CD4-positive, alpha-beta memory T cell (primary cell): ENCODE data around the gene ARFGAP3. TPM values are rescaled to one million over a fixed set of nuclear protein-coding genes. Genes with fewer than 3 reads are reported as not detected.
"Not testable (repeated sequence)": the region's sequence is repeated elsewhere in the genome, so short reads cannot be mapped to it uniquely, and the experiment has no call there.

ENCODE experiments used
- CTCF ChIA-PET: fragments of 350-600 bp; sonication (Branson Sonifier 250); formaldehyde crosslinking; loops from one replicate; lab custom pipeline; 2021; ENCODE audit warnings: inconsistent platforms; ENCODE audit not compliant: partially characterized antibody; lab: Charles Lee
- POLR2A ChIA-PET: fragments of 350-600 bp; sonication (Branson Sonifier 250); formaldehyde crosslinking; loops from one replicate; lab custom pipeline; 2021; ENCODE audit not compliant: partially characterized antibody; lab: Charles Lee
- DNase-seq, 5 donors: peaks; one replicate each; pipeline versions ENCODE4 v3.0.0 to v3.0.0-alpha.2; 2020 to 2022; ENCODE audit warnings: mixed read lengths in 1 of 5
- H3K27ac ChIP-seq: one replicate; pipeline ENCODE4 v1.7.0; 2013; ENCODE audit warnings: low read depth, low read length
- H3K27me3 ChIP-seq: 2 replicates; pipeline ENCODE4 v1.7.0; 2013; ENCODE audit warnings: mild to moderate bottlenecking, low read length, moderate library complexity; ENCODE audit not compliant: insufficient read depth
- H3K36me3 ChIP-seq: 2 replicates; pipeline ENCODE4 v1.7.0; 2013; ENCODE audit warnings: mild to moderate bottlenecking, low read length, moderate library complexity; ENCODE audit not compliant: insufficient read depth
- H3K4me1 ChIP-seq: 2 replicates; pipeline ENCODE4 v1.7.0; 2013; ENCODE audit warnings: mild to moderate bottlenecking, low read length, moderate library complexity; ENCODE audit not compliant: insufficient read depth
- H3K4me3 ChIP-seq, 2 donors: one replicate each; pipeline ENCODE4 v1.7.0; 2013; ENCODE audit warnings: low read length in 2 of 2, mild to moderate bottlenecking in 1 of 2
- H3K9me3 ChIP-seq, 2 donors: one replicate each; pipeline ENCODE4 v1.7.0; 2013; ENCODE audit warnings: low read length in 2 of 2, control low read depth in 1 of 2; ENCODE audit not compliant: control insufficient read depth in 1 of 2
- H3K27ac Mint-ChIP-seq, 7 donors: one replicate each; pipeline ENCODE4 v1.8.0; 2020 to 2021; ENCODE audit warnings: mixed read lengths in 7 of 7, mild to moderate bottlenecking in 6 of 7, inconsistent platforms in 3 of 7, moderate library complexity in 3 of 7
- H3K27me3 Mint-ChIP-seq, 2 donors: one replicate each; pipeline ENCODE4 v1.8.0; 2020 to 2021; ENCODE audit warnings: mixed read lengths in 2 of 2
- H3K36me3 Mint-ChIP-seq, 2 donors: one replicate each; pipeline ENCODE4 v1.8.0; 2020 to 2021; ENCODE audit warnings: mixed read lengths in 2 of 2, inconsistent platforms in 1 of 2, mild to moderate bottlenecking in 1 of 2
- H3K4me1 Mint-ChIP-seq, 4 donors: one replicate each; pipeline ENCODE4 v1.8.0; 2020 to 2021; ENCODE audit warnings: mixed read lengths in 4 of 4, mild to moderate bottlenecking in 1 of 4
- H3K4me3 Mint-ChIP-seq, 8 donors: one replicate each; pipeline ENCODE4 v1.8.0; 2020 to 2021; ENCODE audit warnings: mixed read lengths in 8 of 8, mild to moderate bottlenecking in 7 of 8, moderate library complexity in 6 of 8, inconsistent platforms in 3 of 8
- H3K9me3 Mint-ChIP-seq, 8 donors: one replicate each; pipeline ENCODE4 v1.8.0; 2020 to 2021; ENCODE audit warnings: mixed read lengths in 8 of 8, mild to moderate bottlenecking in 5 of 8, inconsistent platforms in 3 of 8, moderate library complexity in 1 of 8
- intact Hi-C: fragments of 100-400 bp; cut with micrococcal nuclease; formaldehyde crosslinking; loops from one replicate; pipeline ENCODE4 v1.15.1; 2023
- polyA plus RNA-seq, 2 donors: library from polyadenylated mRNA; unstranded; fragments of 300-500 nt; fragmentation: Illumina TruSeq; gene quantifications; one replicate each; pipeline ENCODE4 v1.2.3, GENCODE V29; 2021
- total RNA-seq, 2 experiments: library from RNA; stranded (reverse); gene quantifications; one replicate each; pipeline ENCODE4 v1.2.3, GENCODE V29; 2021

The ARFGAP3 gene
- total and polyA plus RNA-seq, 4 experiments from 2014 or later = 38.4 to 49.0 (median 45.2) TPM

GRCh38 chr22:42788021-42788420 is 69.1 kb downstream of the ARFGAP3 start:
- Histone ChIP-seq H3K9me3 (no peaks in the 10 kb centered on the region), H3K4me3 (no peak overlapping the region), H3K27me3 (no peaks in the 10 kb centered on the region), H3K27ac (no peak overlapping the region), H3K36me3 (no peaks in the 10 kb centered on the region), H3K4me1 (no peaks in the 10 kb centered on the region)
- ChIA-PET POLR2A (no interaction called here), CTCF (no interaction called here)
- Mint-ChIP-seq H3K4me3 (peak overlapping the region in 1 of 8 donors; percentile 45), H3K27ac (peak overlapping the region in 1 of 7 donors; percentile 42), H3K27me3 (no peaks in the 10 kb centered on the region), H3K4me1 (no peaks in the 10 kb centered on the region), H3K36me3 (no peaks in the 10 kb centered on the region), H3K9me3 (no peaks in the 10 kb centered on the region)
- intact Hi-C loops = no loop called here
- no peak for DNase-seq

GRCh38 chr22:42787357-42787736 is 69.7 kb downstream of the ARFGAP3 start:
- H3K27me3 Mint-ChIP-seq = no peaks in the 10 kb centered on the region
- no peak overlapping the region for H3K27ac Mint-ChIP-seq
- H3K4me3 ChIP-seq = no peak overlapping the region
- H3K36me3 ChIP-seq = no peaks in the 10 kb centered on the region
- no peak overlapping the region for H3K4me3 Mint-ChIP-seq
- H3K4me1 Mint-ChIP-seq = no peaks in the 10 kb centered on the region
- no peak overlapping the region for H3K27ac ChIP-seq
- ChIA-PET POLR2A (no interaction called here), CTCF (no interaction called here)
- H3K4me1 ChIP-seq = no peaks in the 10 kb centered on the region
- no peaks in the 10 kb centered on the region for H3K27me3 ChIP-seq
- DNase-seq = no peak
- H3K9me3 Mint-ChIP-seq = no peaks in the 10 kb centered on the region
- intact Hi-C loops = no loop called here
- H3K36me3 Mint-ChIP-seq = no peaks in the 10 kb centered on the region
- H3K9me3 ChIP-seq = no peaks in the 10 kb centered on the region

GRCh38 chr22:42786606-42787356 is 70.3 kb downstream of the ARFGAP3 start:
- Mint-ChIP-seq H3K27ac (no peak overlapping the region), H3K4me3 (no peak overlapping the region), H3K27me3 (no peaks in the 10 kb centered on the region), H3K4me1 (no peaks in the 10 kb centered on the region), H3K9me3 (no peaks in the 10 kb centered on the region), H3K36me3 (no peaks in the 10 kb centered on the region)
- POLR2A ChIA-PET = no interaction called here
- H3K9me3 ChIP-seq = no peaks in the 10 kb centered on the region
- no peak overlapping the region for H3K4me3 ChIP-seq
- intact Hi-C loops = no loop called here
- no peak overlapping the region for H3K27ac ChIP-seq
- H3K27me3 ChIP-seq = no peaks in the 10 kb centered on the region
- no peak for DNase-seq
- H3K36me3 ChIP-seq = no peaks in the 10 kb centered on the region
- H3K4me1 ChIP-seq = no peaks in the 10 kb centered on the region
- CTCF ChIA-PET = interaction anchor here (1.0 kb wide), 1 partner anchor 31 kb away, joined by 3 read pairs; no protein-coding TSS in a partner anchor

- no peak overlapping the region for H3K27ac ChIP-seq
- no peaks in the 10 kb centered on the region for H3K9me3 Mint-ChIP-seq
- H3K36me3 Mint-ChIP-seq = no peaks in the 10 kb centered on the region
- ChIA-PET POLR2A (no interaction called here), CTCF (interaction anchor here (1.0 kb wide), 1 partner anchor 32 kb away, joined by 3 read pairs; no protein-coding TSS in a partner anchor)
- no peaks in the 10 kb centered on the region for H3K4me1 ChIP-seq
- H3K27me3 ChIP-seq = no peaks in the 10 kb centered on the region
- H3K27me3 Mint-ChIP-seq = no peaks in the 10 kb centered on the region
- H3K9me3 ChIP-seq = no peaks in the 10 kb centered on the region
- H3K4me3 ChIP-seq = no peak overlapping the region
- intact Hi-C loops = no loop called here
- H3K4me1 Mint-ChIP-seq = no peaks in the 10 kb centered on the region
- no peak overlapping the region for H3K4me3 Mint-ChIP-seq
- H3K27ac Mint-ChIP-seq = no peak overlapping the region
- no peak for DNase-seq
- H3K36me3 ChIP-seq = no peaks in the 10 kb centered on the region
Measured at GRCh38 chr22:42785706-42786499, 71.2 kb downstream of the ARFGAP3 start.

GRCh38 chr22:42782306-42782705 is 74.8 kb downstream of the ARFGAP3 start:
- H3K4me3 Mint-ChIP-seq, H3K9me3 Mint-ChIP-seq, H3K27me3 ChIP-seq, H3K27ac Mint-ChIP-seq, H3K4me1 Mint-ChIP-seq, H3K36me3 ChIP-seq, H3K9me3 ChIP-seq, POLR2A ChIA-PET, intact Hi-C loops, H3K27ac ChIP-seq, H3K27me3 Mint-ChIP-seq, H3K4me3 ChIP-seq, H3K36me3 Mint-ChIP-seq, H3K4me1 ChIP-seq, DNase-seq: not testable (repeated sequence)
- CTCF ChIA-PET = interaction anchor here (0.6 to 2.0 kb wide), 6 partner anchors 12 to 408 kb away, joined by 3 to 8 read pairs (median 4); no protein-coding TSS in a partner anchor

- Mint-ChIP-seq H3K4me3 (no peak overlapping the region), H3K9me3 (peaks cover 0 to 1% (median 0%) of the 10 kb centered on the region in 8 donors), H3K4me1 (no peaks in the 10 kb centered on the region), H3K36me3 (no peaks in the 10 kb centered on the region), H3K27ac (no peak overlapping the region), H3K27me3 (no peaks in the 10 kb centered on the region)
- CTCF ChIA-PET = interaction anchor here (1.3 to 2.0 kb wide), 6 partner anchors 10 to 310 kb away, joined by 3 to 8 read pairs (median 4); no protein-coding TSS in a partner anchor
- DNase-seq = peak; percentile 59 to 65 (median 62)
- Histone ChIP-seq H3K9me3 (no peaks in the 10 kb centered on the region), H3K36me3 (no peaks in the 10 kb centered on the region), H3K27ac (no peak overlapping the region), H3K27me3 (no peaks in the 10 kb centered on the region), H3K4me1 (no peaks in the 10 kb centered on the region), H3K4me3 (no peak overlapping the region)
- intact Hi-C loops = loop anchor here (1.0 kb wide), 2 partner anchors 87 to 356 kb away; no protein-coding TSS in a partner anchor
- POLR2A ChIA-PET = interaction anchor here (0.7 kb wide), 1 partner anchor 407 kb away, joined by 3 read pairs; the partner anchor contains the start of gene TTLL12
Measured at GRCh38 chr22:42780070-42780540, 77.0 kb downstream of the ARFGAP3 start.

GRCh38 chr22:42777126-42777525 is 79.9 kb downstream of the ARFGAP3 start:
- CTCF ChIA-PET = no interaction called here
- no peak overlapping the region for H3K27ac Mint-ChIP-seq
- Histone ChIP-seq H3K27ac (no peak overlapping the region), H3K9me3 (no peaks in the 10 kb centered on the region), H3K4me1 (no peaks in the 10 kb centered on the region), H3K4me3 (no peak overlapping the region), H3K27me3 (no peaks in the 10 kb centered on the region), H3K36me3 (no peaks in the 10 kb centered on the region)
- intact Hi-C loops = no loop called here
- POLR2A ChIA-PET = no interaction called here
- no peak overlapping the region for H3K4me3 Mint-ChIP-seq
- peaks cover 0 to 1% (median 0%) of the 10 kb centered on the region in 8 donors for H3K9me3 Mint-ChIP-seq
- H3K4me1 Mint-ChIP-seq = no peaks in the 10 kb centered on the region
- peaks cover 1 to 2% of the 10 kb centered on the region in 2 donors for H3K27me3 Mint-ChIP-seq
- no peak for DNase-seq
- no peaks in the 10 kb centered on the region for H3K36me3 Mint-ChIP-seq
